A549 (cell line): ENCODE measurements around the gene TMEM14A. TPM values are rescaled to one million over a fixed set of nuclear protein-coding genes. Genes with fewer than 3 reads are reported as not detected.

Experiments used
- ATAC-seq, 2 experiments: fragments of 200-7000 bp in 1 of 2; fragments of >200 bp in 1 of 2; cut with Nextera tagmentation in 1 of 2; cut with Tn5 transposase in 1 of 2; 3 replicates each; pipeline versions ENCODE4 v1.8.0 to v1.9.1; 2018 to 2020; ENCODE audit warnings: mild to moderate bottlenecking in 1 of 2, moderate library complexity in 1 of 2
- CTCF ChIA-PET: fragments of 300-600 bp; sonication (Branson Sonifier 250); formaldehyde crosslinking; extraction: SDS; loops from one replicate; lab custom pipeline; 2021; ENCODE audit warnings: antibody characterized with exemption, inconsistent platforms; lab: Yijun Ruan, JAX
- POLR2A ChIA-PET: fragments of 350-600 bp; formaldehyde crosslinking; extraction: SDS; loops from one replicate; lab custom pipeline; 2021; ENCODE audit warnings: antibody characterized with exemption, inconsistent platforms; lab: Yijun Ruan, JAX
- DNase-seq, 2 experiments: peaks; one replicate each; pipeline versions ENCODE4 v3.0.0 to v3.0.0-alpha.2; 2011 to 2016; ENCODE audit warnings: low read depth in 1 of 2, low spot score in 1 of 2
- FAIRE-seq: peaks from 2 replicates; lab custom pipeline; 2011; peaks lifted over from hg19 to GRCh38; lab: Jason Lieb, UNC
- H3K27ac ChIP-seq, 2 experiments: fragments of >200 bp; sonication (Bioruptor Twin); formaldehyde crosslinking; 3 replicates each; pipeline ENCODE4 v1.5.1; 2016 to 2017
- H3K4me1 ChIP-seq: fragments of >200 bp; sonication (Bioruptor Twin); formaldehyde crosslinking; 3 replicates; pipeline ENCODE4 v1.6.1; 2016
- H3K4me2 ChIP-seq: fragments of >200 bp; sonication (Bioruptor Twin); formaldehyde crosslinking; 3 replicates; pipeline ENCODE4 v1.6.1; 2016
- H3K4me3 ChIP-seq: fragments of >200 bp; sonication (Bioruptor Twin); formaldehyde crosslinking; 3 replicates; pipeline ENCODE4 v1.5.1; 2016
- H3K9me3 ChIP-seq: fragments of >200 bp; sonication (Bioruptor Twin); formaldehyde crosslinking; 3 replicates; pipeline ENCODE4 v1.6.1; 2016
- ATOH8 ChIP-seq: fragments of 250-450 bp; sonication (Bioruptor Pico); IDR thresholded peaks from 2 replicates; pipeline ENCODE4 v1.5.0; 2020; ENCODE audit warnings: low read depth, mild to moderate bottlenecking, moderate library complexity
- E2F6 ChIP-seq: IDR thresholded peaks from 2 replicates; pipeline ENCODE4 v1.6.1; 2012; ENCODE audit warnings: low read depth, borderline replicate concordance
- EHMT2 ChIP-seq: fragments of 200-600 bp; sonication (generic); IDR thresholded peaks from 2 replicates; pipeline ENCODE4 v1.6.1; 2016; ENCODE audit warnings: antibody characterized with exemption, low read depth, mild to moderate bottlenecking, moderate library complexity
- ELK1 ChIP-seq: fragments of 150-350 bp; IDR thresholded peaks from 2 replicates; pipeline ENCODE4 v1.6.1; 2014; ENCODE audit warnings: low read depth, mild to moderate bottlenecking, low read length
- EP300 ChIP-seq, 2 experiments: fragments of >200 bp; sonication (Bioruptor Twin); formaldehyde crosslinking; IDR thresholded peaks; 2 replicates in 1 of 2; 3 replicates in 1 of 2; pipeline ENCODE4 v1.6.1; 2016 to 2017
- ESRRA ChIP-seq: fragments of 150-350 bp; IDR thresholded peaks from 2 replicates; pipeline ENCODE4 v1.6.1; 2014; ENCODE audit warnings: mild to moderate bottlenecking, low read length, borderline replicate concordance
- FOSB ChIP-seq: fragments of 250-450 bp; sonication (Bioruptor Pico); IDR thresholded peaks from 2 replicates; pipeline ENCODE4 v1.5.0; 2020; ENCODE audit warnings: mild to moderate bottlenecking, moderate library complexity
- FOSL2 ChIP-seq, 2 experiments: fragments of 450-650 bp in 1 of 2; fragments of >200 bp in 1 of 2; sonication (Bioruptor Twin) in 1 of 2; formaldehyde crosslinking; IDR thresholded peaks; 2 replicates each; pipeline versions ENCODE4 v1.5.0 to v1.6.1; 2016 to 2020; ENCODE audit warnings: mild to moderate bottlenecking in 1 of 2, moderate library complexity in 1 of 2
- HES2 ChIP-seq: fragments of >200 bp; sonication (Bioruptor Twin); formaldehyde crosslinking; IDR thresholded peaks from 2 replicates; pipeline ENCODE4 v1.6.1; 2016
- HEYL ChIP-seq: fragments of 250-450 bp; sonication (Bioruptor Pico); IDR thresholded peaks from 2 replicates; pipeline ENCODE4 v1.8.0; 2021; ENCODE audit warnings: mild to moderate bottlenecking, moderate library complexity
- HOXA7 ChIP-seq: fragments of 250-450 bp; sonication (Bioruptor Pico); IDR thresholded peaks from 2 replicates; pipeline ENCODE4 v1.5.0; 2020; ENCODE audit warnings: mild to moderate bottlenecking, moderate library complexity
- JUN ChIP-seq, 2 experiments: fragments of >200 bp; sonication (Bioruptor Twin); formaldehyde crosslinking; IDR thresholded peaks; 2 replicates in 1 of 2; 3 replicates in 1 of 2; pipeline ENCODE4 v1.6.1; 2016 to 2017
- JUNB ChIP-seq: fragments of >200 bp; sonication (Bioruptor Twin); formaldehyde crosslinking; IDR thresholded peaks from 2 replicates; pipeline ENCODE4 v1.6.1; 2016
- KDM5A ChIP-seq: fragments of 200-600 bp; sonication (generic); IDR thresholded peaks from 2 replicates; pipeline ENCODE4 v1.6.1; 2016; ENCODE audit warnings: antibody characterized with exemption, mild to moderate bottlenecking
- MAX ChIP-seq: IDR thresholded peaks from 2 replicates; pipeline ENCODE4 v1.6.1; 2012
- MAZ ChIP-seq: fragments of 150-350 bp; IDR thresholded peaks from 2 replicates; pipeline ENCODE4 v1.6.1; 2014; ENCODE audit warnings: antibody characterized with exemption, low read depth, low read length, borderline replicate concordance
- MYC ChIP-seq: IDR thresholded peaks from 2 replicates; pipeline ENCODE4 v1.6.1; 2012; ENCODE audit warnings: mild to moderate bottlenecking, inconsistent platforms, low read length, improper control_type of control experiment, borderline replicate concordance
- NPAS2 ChIP-seq: fragments of 250-450 bp; sonication (Bioruptor Pico); IDR thresholded peaks from 2 replicates; pipeline ENCODE4 v1.8.0; 2022; ENCODE audit warnings: mild to moderate bottlenecking, moderate library complexity, borderline replicate concordance
- NR3C1 ChIP-seq: fragments of >200 bp; sonication (Bioruptor Twin); formaldehyde crosslinking; IDR thresholded peaks from 3 replicates; pipeline ENCODE4 v1.6.1; 2017
- PHF8 ChIP-seq: fragments of 200-600 bp; sonication (generic); IDR thresholded peaks from 2 replicates; pipeline ENCODE4 v1.6.1; 2016; ENCODE audit warnings: low read depth, mild to moderate bottlenecking, antibody characterized with exemption, moderate library complexity, borderline replicate concordance
- POLR2A ChIP-seq: IDR thresholded peaks from 2 replicates; pipeline ENCODE4 v1.6.1; 2012; ENCODE audit warnings: mild to moderate bottlenecking, low read length
- POLR2AphosphoS2 ChIP-seq: conservative IDR thresholded peaks from 2 replicates; pipeline ENCODE4 v1.6.1; 2012; ENCODE audit warnings: low read length, improper control_type of control experiment, inconsistent platforms
- RARB ChIP-seq: fragments of 250-450 bp; sonication (Bioruptor Pico); IDR thresholded peaks from 2 replicates; pipeline ENCODE4 v1.8.0; 2021; ENCODE audit warnings: mild to moderate bottlenecking, moderate library complexity
- RCOR1 ChIP-seq: fragments of 150-350 bp; IDR thresholded peaks from 2 replicates; pipeline ENCODE4 v1.6.1; 2014; ENCODE audit warnings: antibody characterized with exemption, low read length, low read depth
- REST ChIP-seq: fragments of 200-600 bp; sonication (generic); IDR thresholded peaks from 2 replicates; pipeline ENCODE4 v1.6.1; 2016; ENCODE audit warnings: antibody characterized with exemption, mild to moderate bottlenecking, moderate library complexity
- RFX5 ChIP-seq: fragments of 450-650 bp; IDR thresholded peaks from 2 replicates; pipeline ENCODE4 v1.7.1; 2014; ENCODE audit warnings: antibody characterized with exemption, mild to moderate bottlenecking, moderate library complexity
- SMC3 ChIP-seq: fragments of >200 bp; sonication (Bioruptor Twin); formaldehyde crosslinking; IDR thresholded peaks from 3 replicates; pipeline ENCODE4 v1.6.1; 2018; ENCODE audit warnings: inconsistent platforms
- TFCP2L1 ChIP-seq: fragments of 250-450 bp; sonication (Bioruptor Pico); IDR thresholded peaks from 2 replicates; pipeline ENCODE4 v1.5.0; 2021; ENCODE audit warnings: mild to moderate bottlenecking
- TP53 ChIP-seq: fragments of 250-450 bp; sonication (Bioruptor Pico); IDR thresholded peaks from 2 replicates; pipeline ENCODE4 v1.5.0; 2021; ENCODE audit warnings: mild to moderate bottlenecking, moderate library complexity
- USF2 ChIP-seq: fragments of 450-650 bp; IDR thresholded peaks from 2 replicates; pipeline ENCODE4 v1.6.1; 2014; ENCODE audit warnings: antibody characterized with exemption
- ZFP36 ChIP-seq: fragments of 450-650 bp; IDR thresholded peaks from 2 replicates; pipeline ENCODE4 v1.6.1; 2014; ENCODE audit warnings: borderline replicate concordance; ENCODE audit not compliant: partially characterized antibody
- WGBS: methylation state at CpG from one replicate; pipeline ENCODE4 v1.1.6; 2017; ENCODE audit errors: missing lambda C conversion rate; 5-methylcytosine and 5-hydroxymethylcytosine counted together
- polyA plus RNA-seq, 4 experiments: library from polyadenylated mRNA; depleted of rRNA in 3 of 4; stranded (reverse); fragments of >200 nt; fragmentation: RNase III in 1 of 4; extraction: RNeasy Plus Mini Kit Qiagen cat#74134 plus additional on column Dnase treatment in 1 of 4; gene quantifications; 2 replicates in 3 of 4; 3 replicates in 1 of 4; pipeline ENCODE4 v1.2.3, GENCODE V29; 2011 to 2017

The TMEM14A gene
- polyA plus RNA-seq, 2 of the 4 experiments (the other 2 are of a cell fraction), result 53.4 to 63.8 TPM

- no peaks in the 10 kb centered on the region for H3K4me1 ChIP-seq
- POLR2A ChIA-PET, result no interaction called here
- H3K27ac ChIP-seq, result no peak overlapping the region
- CTCF ChIA-PET, result interaction anchor here (0.8 kb wide), 1 partner anchor 15 kb away, joined by 3 read pairs; no protein-coding TSS in a partner anchor
- DNase-seq (no peak), FAIRE-seq (no peak)
- no peak overlapping the region for H3K4me2 ChIP-seq
- 21% methylated on average over 2 of the region's 2 CpGs for WGBS
- TF ChIP-seq MAZ (no peak), JUN (IDR thresholded peaks at IDR 0.05) (no peak), ZFP36 (no peak), USF2 (no peak), ATOH8 (CRISPR knock-in tag) (no peak), RCOR1 (no peak), HEYL (CRISPR knock-in tag) (no peak), NPAS2 (CRISPR knock-in tag) (no peak), SMC3 (no peak), E2F6 (no peak), ELK1 (no peak), PHF8 (no peak), TP53 (no peak), EP300 (IDR thresholded peaks at IDR 0.05) (no peak), JUNB (no peak), MAX (no peak), POLR2A (no peak), NR3C1 (no peak), RFX5 (no peak), POLR2AphosphoS2 (no peak)
- TF ChIP-seq, all 56 proteins: peak for 0
- Histone ChIP-seq H3K4me3 (no peak overlapping the region), H3K9me3 (no peaks in the 10 kb centered on the region)
- ATAC-seq, result no peak
Measured at GRCh38 chr6:52636830-52637229, 34.1 kb upstream of the TMEM14A start.

GRCh38 chr6:52639493-52639892 lies 31.4 kb upstream of the TMEM14A start:
- ChIA-PET POLR2A (no interaction called here), CTCF (no interaction called here)
- Histone ChIP-seq H3K4me3 (no peak overlapping the region), H3K4me2 (no peak overlapping the region), H3K27ac (no peak overlapping the region), H3K4me1 (no peaks in the 10 kb centered on the region), H3K9me3 (no peaks in the 10 kb centered on the region)
- no peak for DNase-seq
- ATAC-seq, result no peak
- FAIRE-seq, result no peak
- 46% methylated on average over 2 of the region's 2 CpGs for WGBS
- TF ChIP-seq PHF8 (no peak), MYC (no peak), EHMT2 (no peak), ESRRA (no peak), FOSL2 (IDR thresholded peaks at IDR 0.05) (no peak), FOSL2 (CRISPR knock-in tag; IDR thresholded peaks at IDR 0.05) (no peak), REST (no peak), ZFP36 (no peak), POLR2A (no peak), HES2 (no peak), HOXA7 (CRISPR knock-in tag) (no peak), TFCP2L1 (CRISPR knock-in tag) (no peak), KDM5A (no peak), RARB (CRISPR knock-in tag) (no peak), FOSB (no peak), TP53 (no peak), USF2 (no peak)
